A549 (cell line): ENCODE measurements around the gene SORCS2. TPM values are rescaled to one million over a fixed set of nuclear protein-coding genes. Genes with fewer than 3 reads are reported as not detected.
A peak's percentile ranks its signal among the peaks of the same experiment; 100 is the strongest.

Experiments used
- ATAC-seq, 2 experiments: fragments of 200-7000 bp in 1 of 2; fragments of >200 bp in 1 of 2; cut with Nextera tagmentation in 1 of 2; cut with Tn5 transposase in 1 of 2; 3 replicates each; pipeline versions ENCODE4 v1.8.0 to v1.9.1; 2018 to 2020; ENCODE audit warnings: mild to moderate bottlenecking in 1 of 2, moderate library complexity in 1 of 2
- CTCF ChIA-PET: fragments of 300-600 bp; sonication (Branson Sonifier 250); formaldehyde crosslinking; extraction: SDS; loops from one replicate; lab custom pipeline; 2021; ENCODE audit warnings: antibody characterized with exemption, inconsistent platforms; lab: Yijun Ruan, JAX
- POLR2A ChIA-PET: fragments of 350-600 bp; formaldehyde crosslinking; extraction: SDS; loops from one replicate; lab custom pipeline; 2021; ENCODE audit warnings: antibody characterized with exemption, inconsistent platforms; lab: Yijun Ruan, JAX
- DNase-seq, 2 experiments: peaks; one replicate each; pipeline versions ENCODE4 v3.0.0 to v3.0.0-alpha.2; 2011 to 2016; ENCODE audit warnings: low read depth in 1 of 2, low spot score in 1 of 2
- FAIRE-seq: peaks from 2 replicates; lab custom pipeline; 2011; peaks lifted over from hg19 to GRCh38; lab: Jason Lieb, UNC
- H3K27ac ChIP-seq, 2 experiments: fragments of >200 bp; sonication (Bioruptor Twin); formaldehyde crosslinking; 3 replicates each; pipeline ENCODE4 v1.5.1; 2016 to 2017
- H3K4me1 ChIP-seq: fragments of >200 bp; sonication (Bioruptor Twin); formaldehyde crosslinking; 3 replicates; pipeline ENCODE4 v1.6.1; 2016
- H3K4me2 ChIP-seq: fragments of >200 bp; sonication (Bioruptor Twin); formaldehyde crosslinking; 3 replicates; pipeline ENCODE4 v1.6.1; 2016
- H3K4me3 ChIP-seq: fragments of >200 bp; sonication (Bioruptor Twin); formaldehyde crosslinking; 3 replicates; pipeline ENCODE4 v1.5.1; 2016
- H3K9me3 ChIP-seq: fragments of >200 bp; sonication (Bioruptor Twin); formaldehyde crosslinking; 3 replicates; pipeline ENCODE4 v1.6.1; 2016
- CHD2 ChIP-seq: fragments of 150-350 bp; IDR thresholded peaks from 2 replicates; pipeline ENCODE4 v1.6.1; 2014; ENCODE audit warnings: low read length; ENCODE audit not compliant: partially characterized antibody
- CHD4 ChIP-seq: fragments of 200-600 bp; sonication (generic); IDR thresholded peaks from 2 replicates; pipeline ENCODE4 v1.6.1; 2016; ENCODE audit warnings: antibody characterized with exemption, mild to moderate bottlenecking, borderline replicate concordance
- CTCF ChIP-seq: fragments of >200 bp; sonication (Bioruptor Twin); formaldehyde crosslinking; IDR thresholded peaks from 3 replicates; pipeline ENCODE4 v1.5.1; 2016
- E2F6 ChIP-seq: IDR thresholded peaks from 2 replicates; pipeline ENCODE4 v1.6.1; 2012; ENCODE audit warnings: low read depth, borderline replicate concordance
- FOXS1 ChIP-seq: fragments of 250-450 bp; sonication (Bioruptor Pico); IDR thresholded peaks from 2 replicates; pipeline ENCODE4 v1.5.0; 2020; ENCODE audit warnings: mild to moderate bottlenecking, moderate library complexity
- HES2 ChIP-seq: fragments of >200 bp; sonication (Bioruptor Twin); formaldehyde crosslinking; IDR thresholded peaks from 2 replicates; pipeline ENCODE4 v1.6.1; 2016
- JUN ChIP-seq, 2 experiments: fragments of >200 bp; sonication (Bioruptor Twin); formaldehyde crosslinking; IDR thresholded peaks; 2 replicates in 1 of 2; 3 replicates in 1 of 2; pipeline ENCODE4 v1.6.1; 2016 to 2017
- JUNB ChIP-seq: fragments of >200 bp; sonication (Bioruptor Twin); formaldehyde crosslinking; IDR thresholded peaks from 2 replicates; pipeline ENCODE4 v1.6.1; 2016
- KDM1A ChIP-seq: fragments of 200-600 bp; sonication (generic); IDR thresholded peaks from 2 replicates; pipeline ENCODE4 v1.6.1; 2016; ENCODE audit warnings: low read depth, mild to moderate bottlenecking
- MAX ChIP-seq: IDR thresholded peaks from 2 replicates; pipeline ENCODE4 v1.6.1; 2012
- MYC ChIP-seq: IDR thresholded peaks from 2 replicates; pipeline ENCODE4 v1.6.1; 2012; ENCODE audit warnings: mild to moderate bottlenecking, inconsistent platforms, low read length, improper control_type of control experiment, borderline replicate concordance
- PHF8 ChIP-seq: fragments of 200-600 bp; sonication (generic); IDR thresholded peaks from 2 replicates; pipeline ENCODE4 v1.6.1; 2016; ENCODE audit warnings: low read depth, mild to moderate bottlenecking, antibody characterized with exemption, moderate library complexity, borderline replicate concordance
- POLR2A ChIP-seq: IDR thresholded peaks from 2 replicates; pipeline ENCODE4 v1.6.1; 2012; ENCODE audit warnings: mild to moderate bottlenecking, low read length
- RCOR1 ChIP-seq: fragments of 150-350 bp; IDR thresholded peaks from 2 replicates; pipeline ENCODE4 v1.6.1; 2014; ENCODE audit warnings: antibody characterized with exemption, low read length, low read depth
- REST ChIP-seq: fragments of 200-600 bp; sonication (generic); IDR thresholded peaks from 2 replicates; pipeline ENCODE4 v1.6.1; 2016; ENCODE audit warnings: antibody characterized with exemption, mild to moderate bottlenecking, moderate library complexity
- RFX5 ChIP-seq: fragments of 450-650 bp; IDR thresholded peaks from 2 replicates; pipeline ENCODE4 v1.7.1; 2014; ENCODE audit warnings: antibody characterized with exemption, mild to moderate bottlenecking, moderate library complexity
- ZC3H11A ChIP-seq: fragments of 450-650 bp; IDR thresholded peaks from 2 replicates; pipeline ENCODE4 v1.6.1; 2014; ENCODE audit warnings: antibody characterized with exemption, mild to moderate bottlenecking
- WGBS: methylation state at CpG from one replicate; pipeline ENCODE4 v1.1.6; 2017; ENCODE audit errors: missing lambda C conversion rate; 5-methylcytosine and 5-hydroxymethylcytosine counted together
- polyA plus RNA-seq, 4 experiments: library from polyadenylated mRNA; depleted of rRNA in 3 of 4; stranded (reverse); fragments of >200 nt; fragmentation: RNase III in 1 of 4; extraction: RNeasy Plus Mini Kit Qiagen cat#74134 plus additional on column Dnase treatment in 1 of 4; gene quantifications; 2 replicates in 3 of 4; 3 replicates in 1 of 4; pipeline ENCODE4 v1.2.3, GENCODE V29; 2011 to 2017

Gene SORCS2
- polyA plus RNA-seq, 2 of the 4 experiments (the other 2 are of a cell fraction): 1.4 to 4.6 TPM

GRCh38 chr4:7327341-7327885 lies 135.1 kb downstream of the SORCS2 start (continued):
- TF ChIP-seq MYC (no peak), CHD4 (no peak)

GRCh38 chr4:7328162-7328912 lies 136.0 kb downstream of the SORCS2 start:
- TF ChIP-seq HES2: no peak
- TF ChIP-seq PHF8: no peak
- no peak for TF ChIP-seq ZC3H11A
- no peak for TF ChIP-seq CHD2
- TF ChIP-seq JUN (IDR thresholded peaks at IDR 0.05): no peak
- TF ChIP-seq CTCF: no peak
- TF ChIP-seq RCOR1: no peak
- no peak for TF ChIP-seq KDM1A
- TF ChIP-seq JUNB: no peak
- no peak for TF ChIP-seq RFX5
- no peak for TF ChIP-seq FOXS1 (CRISPR knock-in tag)
- TF ChIP-seq POLR2A: no peak
- TF ChIP-seq MAX: no peak
- TF ChIP-seq REST: no peak
- TF ChIP-seq E2F6: no peak
- peaks cover 33% of the 10 kb centered on the region for H3K4me1 ChIP-seq
- H3K4me3 ChIP-seq: no peak overlapping the region
- ChIA-PET POLR2A (no interaction called here), CTCF (interaction anchor here (0.6 to 2.1 kb wide), 6 partner anchors 10 to 799 kb away, joined by 3 to 7 read pairs (median 4); no protein-coding TSS in a partner anchor)
- 85% methylated on average over 6 of the region's 15 CpGs for WGBS
- H3K27ac ChIP-seq: peak overlapping the region; percentile 67 to 87
- DNase-seq (no peak), FAIRE-seq (no peak), ATAC-seq (no peak)
- H3K9me3 ChIP-seq: no peaks in the 10 kb centered on the region
- peak overlapping the region; percentile 57; the same call in 2 of the 3 replicates for H3K4me2 ChIP-seq
